ENCODE measurements around the gene ICAM3. TPM values are rescaled to one million over a fixed set of nuclear protein-coding genes. Genes with fewer than 3 reads are reported as not detected.

The ICAM3 gene
- total and polyA plus RNA-seq, 2 of the 4 experiments (the other 2 are of a cell fraction): 6.6 to 11.7 TPM

- Histone ChIP-seq H3K4me1 (ENCODE audit: control insufficient read depth, insufficient read depth, low read length) (no peaks in the 10 kb centered on the region), H3K18ac (ENCODE audit: low read depth, low read length) (no peak overlapping the region), H3K9me3 (ENCODE audit: control insufficient read depth, insufficient read depth, low read length) (no peaks in the 10 kb centered on the region), H3K4me3 (ENCODE audit: insufficient read depth, low read depth, low read length) (no peak overlapping the region), H4K8ac (ENCODE audit: low read depth in 2 of 2, low read length in 2 of 2) (no peak overlapping the region), H2BK120ac (ENCODE audit: low read depth, low read length) (no peak overlapping the region), H4K20me1 (ENCODE audit: insufficient read depth, low read length) (no peaks in the 10 kb centered on the region), H2BK5ac (ENCODE audit: low read depth, low read length, poor library complexity, severe bottlenecking) (no peak overlapping the region), H3K56ac (ENCODE audit: extremely low read depth, insufficient read depth, low read length) (no peak overlapping the region), H3K4me2 (ENCODE audit: low read depth, low read length) (no peak overlapping the region), H3K23ac (ENCODE audit: low read depth, low read length) (no peak overlapping the region), H2AK9ac (replicated peaks; ENCODE audit: low read depth, low read length, poor library complexity) (no peak overlapping the region), H2AK5ac (ENCODE audit: low read depth, low read length) (no peak overlapping the region), H3K9me1 (ENCODE audit: insufficient read depth, low read length) (no peaks in the 10 kb centered on the region), H2BK20ac (ENCODE audit: low read depth, low read length) (no peak overlapping the region), H3K27me3 (ENCODE audit: control insufficient read depth, insufficient read depth, low read length) (no peaks in the 10 kb centered on the region), H2BK15ac (ENCODE audit: low read depth, low read length) (no peak overlapping the region), H3K27ac (ENCODE audit: insufficient read depth, low read length) (no peak overlapping the region), H3K14ac (replicated peaks; ENCODE audit: low read depth, low read length) (no peak overlapping the region), H4K5ac (ENCODE audit: low read depth, low read length) (no peak overlapping the region), H3K79me1 (ENCODE audit: low read depth in 1 of 2, low read length in 2 of 2) (peaks cover 0 to 1% of the 10 kb centered on the region in 2 experiments; a peak in 1 of 4 replicates), H4K91ac (ENCODE audit: insufficient read depth, low read depth, low read length) (no peak overlapping the region), H2AFZ (replicated peaks; ENCODE audit: low read length, poor library complexity) (no peak overlapping the region), H3K36me3 (ENCODE audit: control insufficient read depth, insufficient read depth, low read length) (no peaks in the 10 kb centered on the region), H3K9ac (ENCODE audit: low read depth, low read length) (no peak overlapping the region), H3K4ac (ENCODE audit: low read depth, low read length) (no peak overlapping the region)
- BruUV-seq (replicated peaks): no TSS peak
- intact Hi-C loops (cut with micrococcal nuclease) (no loop called here), in situ Hi-C loops (cut with MboI; ENCODE audit: low sequenced_read_pairs) (no loop called here), dilution Hi-C loops (cut with HindIII; ENCODE audit: low sequenced_read_pairs, unreplicated experiment) (no loop called here)
- POLR2A ChIA-PET (ENCODE audit: unreplicated experiment): no interaction called here
- TF ChIP-seq SMC3 (IDR thresholded peaks at IDR 0.05; ENCODE audit: low read depth, low read length) (no peak), BHLHE40 (IDR thresholded peaks at IDR 0.05; ENCODE audit: low read depth, low read length) (no peak), CEBPB (IDR thresholded peaks at IDR 0.05; ENCODE audit: low read depth, low read length) (no peak), CHD1 (IDR thresholded peaks at IDR 0.05; ENCODE audit: low read depth, low read length) (no peak), CTCF (conservative IDR thresholded peaks at IDR 0.05; ENCODE audit: low read depth, low read length) (no peak), RCOR1 (IDR thresholded peaks at IDR 0.05; ENCODE audit: insufficient replicate concordance, low read length) (no peak), MXI1 (IDR thresholded peaks at IDR 0.05; ENCODE audit: borderline replicate concordance, low read depth, low read length) (no peak), MAFK (IDR thresholded peaks at IDR 0.05; ENCODE audit: low read depth, low read length) (no peak), FOS (IDR thresholded peaks at IDR 0.05; ENCODE audit: low read depth, low read length) (no peak), RAD21 (IDR thresholded peaks at IDR 0.05; ENCODE audit: low read length) (no peak)
- ATAC-seq (ENCODE audit: low read depth) (no peak), DNase-seq (no peak)
- CTCF ChIA-PET: no interaction called here
- WGBS, 2 experiments (ENCODE audit: extremely low coverage in 2 of 2, insufficient read length in 1 of 2): no CpG with 5 or more reads among the region's 5 CpGs
These were observed 553 bp upstream of the ICAM3 start for GRCh38 chr19:10339977-10340376.
